Measurements from ENCODE around the gene MRRF.

DNA sequence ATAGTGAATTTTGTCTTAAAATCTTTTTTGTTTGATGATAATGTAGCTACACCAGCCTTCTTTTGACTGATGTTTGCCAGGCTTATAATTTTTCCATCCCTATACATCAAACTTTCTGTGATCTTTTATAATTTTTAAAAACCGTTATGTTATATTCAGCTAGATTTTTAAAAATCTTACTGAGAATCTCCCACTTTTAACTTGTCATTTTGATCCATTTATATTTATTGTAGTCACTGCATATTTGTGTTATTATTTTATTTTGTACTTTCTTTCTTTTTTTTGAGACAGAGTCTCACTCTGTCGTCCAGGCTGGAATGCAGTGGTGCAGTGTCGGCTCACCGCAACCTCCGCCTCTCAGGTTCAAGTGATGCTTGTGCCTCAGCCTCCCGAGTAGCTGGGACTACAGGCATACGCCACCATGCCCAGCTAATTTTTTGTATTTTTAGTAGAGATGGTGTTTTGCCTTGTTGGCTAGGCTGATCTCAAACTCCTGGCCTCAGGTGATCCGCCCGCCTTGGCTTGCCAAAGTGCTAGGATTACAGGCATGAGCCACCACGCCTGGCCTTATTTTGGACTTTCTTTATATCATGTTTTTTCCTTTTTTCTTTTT, 12.7 kb downstream of the MRRF start:
- TF ChIP-seq JUN (IDR thresholded peaks at IDR 0.05; ENCODE audit: borderline replicate concordance, insufficient read depth, insufficient read length, low read depth) = no peak
- TF ChIP-seq CTCF (IDR thresholded peaks at IDR 0.05; ENCODE audit: extremely low read depth in 1 of 2, insufficient read depth in 1 of 2, low read depth in 1 of 2, low read length in 2 of 2) = no peak
- TF ChIP-seq, protein P1, sequence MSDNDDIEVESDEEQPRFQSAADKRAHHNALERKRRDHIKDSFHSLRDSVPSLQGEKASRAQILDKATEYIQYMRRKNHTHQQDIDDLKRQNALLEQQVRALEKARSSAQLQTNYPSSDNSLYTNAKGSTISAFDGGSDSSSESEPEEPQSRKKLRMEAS (IDR thresholded peaks at IDR 0.05; ENCODE audit: insufficient read depth, insufficient read length) = no peak
- TF ChIP-seq POLR2A (IDR thresholded peaks at IDR 0.05; ENCODE audit: low read depth, low read length) = no peak

All from endothelial cell of umbilical vein (primary cell).